Stimulated activated CD4-positive, alpha-beta T cell treated with anti-CD3 and anti-CD28 coated beads, TNF-alpha, amount 100 ng/mL, for 1 hour (primary cell): Measurements from ENCODE around the gene MRAS.
A peak's percentile ranks its signal among the peaks of the same experiment; 100 is the strongest.
"Not testable (repeated sequence)": the region's sequence is repeated elsewhere in the genome, so short reads cannot be mapped to it uniquely, and the experiment has no call there.

Source experiments
- DNase-seq, 3 donors: peaks; one replicate each; pipeline ENCODE4 v3.0.0-alpha.2; 2020; ENCODE audit warnings: low read depth in 3 of 3, low spot score in 1 of 3

Gene MRAS

GRCh38 chr3:138412821-138413551 is 64.6 kb downstream of the MRAS start:
- no peak for DNase-seq

- DNase-seq: not testable (repeated sequence)
Observed at GRCh38 chr3:138416236-138416635, 67.9 kb downstream of the MRAS start.

GRCh38 chr3:138417559-138417982 is 69.2 kb downstream of the MRAS start:
- peak; percentile 15 to 38 (median 15) for DNase-seq

GRCh38 chr3:138418601-138419206 is 70.3 kb downstream of the MRAS start:
- no peak for DNase-seq

- DNase-seq: no peak
Observed at GRCh38 chr3:138423316-138423715, 74.9 kb downstream of the MRAS start.

- DNase-seq: no peak
Observed at GRCh38 chr3:138424323-138424722, 75.9 kb downstream of the MRAS start.

- no peak for DNase-seq
Observed at GRCh38 chr3:138426211-138426610, 77.8 kb downstream of the MRAS start.

GRCh38 chr3:138426754-138427153 is 78.4 kb downstream of the MRAS start:
- DNase-seq: not testable (repeated sequence)

GRCh38 chr3:138429665-138430064 is 81.3 kb downstream of the MRAS start:
- DNase-seq: no peak

- DNase-seq: no peak
Observed at GRCh38 chr3:138432576-138433240, 84.3 kb downstream of the MRAS start.

- no peak for DNase-seq
Observed at GRCh38 chr3:138433892-138434275, 85.5 kb downstream of the MRAS start.

GRCh38 chr3:138434276-138434874 is 86.0 kb downstream of the MRAS start, which contains the start of gene ESYT3:
Gene ESYT3, plus strand, starts transcription at chr3:138434616. Its CDS starts 183 bp downstream, at chr3:138434799.
- peak in 1 of 3 donors; percentile 11 for DNase-seq

- no peak for DNase-seq
Observed at GRCh38 chr3:138434875-138435772, 86.7 kb downstream of the MRAS start.

- DNase-seq: no peak
Observed at GRCh38 chr3:138435840-138436239, 87.5 kb downstream of the MRAS start.

- DNase-seq: no peak
Observed at GRCh38 chr3:138437281-138437680, 88.9 kb downstream of the MRAS start.

GRCh38 chr3:138438896-138439295 is 90.5 kb downstream of the MRAS start:
- no peak for DNase-seq

GRCh38 chr3:138439646-138440045 is 91.3 kb downstream of the MRAS start:
- no peak for DNase-seq

- no peak for DNase-seq
Observed at GRCh38 chr3:138440121-138440521, 91.7 kb downstream of the MRAS start.

- DNase-seq: no peak
Observed at GRCh38 chr3:138440596-138440995, 92.2 kb downstream of the MRAS start.

- no peak for DNase-seq
Observed at GRCh38 chr3:138441256-138441655, 92.9 kb downstream of the MRAS start.

- DNase-seq: no peak
Observed at GRCh38 chr3:138441742-138442141, 93.4 kb downstream of the MRAS start.
